Myometrial cell (primary cell): ENCODE measurements around the gene NXF2B. TPM values are rescaled to one million over a fixed set of nuclear protein-coding genes. Genes with fewer than 3 reads are reported as not detected.

ENCODE experiments used
- total RNA-seq: library from RNA; depleted of rRNA; stranded (reverse); fragments of >200 nt; gene quantifications from 2 replicates; pipeline ENCODE4 v1.2.3, GENCODE V29; 2015

NXF2B gene, protein sequence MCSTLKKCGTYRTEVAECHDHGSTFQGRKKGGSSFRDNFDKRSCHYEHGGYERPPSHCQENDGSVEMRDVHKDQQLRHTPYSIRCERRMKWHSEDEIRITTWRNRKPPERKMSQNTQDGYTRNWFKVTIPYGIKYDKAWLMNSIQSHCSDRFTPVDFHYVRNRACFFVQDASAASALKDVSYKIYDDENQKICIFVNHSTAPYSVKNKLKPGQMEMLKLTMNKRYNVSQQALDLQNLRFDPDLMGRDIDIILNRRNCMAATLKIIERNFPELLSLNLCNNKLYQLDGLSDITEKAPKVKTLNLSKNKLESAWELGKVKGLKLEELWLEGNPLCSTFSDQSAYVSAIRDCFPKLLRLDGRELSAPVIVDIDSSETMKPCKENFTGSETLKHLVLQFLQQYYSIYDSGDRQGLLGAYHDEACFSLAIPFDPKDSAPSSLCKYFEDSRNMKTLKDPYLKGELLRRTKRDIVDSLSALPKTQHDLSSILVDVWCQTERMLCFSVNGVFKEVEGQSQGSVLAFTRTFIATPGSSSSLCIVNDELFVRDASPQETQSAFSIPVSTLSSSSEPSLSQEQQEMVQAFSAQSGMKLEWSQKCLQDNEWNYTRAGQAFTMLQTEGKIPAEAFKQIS
- total RNA-seq: not detected in 2 replicates

GRCh38 chrX:102439908-102440307, at the start of gene NXF2B:
Gene NXF2B, minus strand, starts transcription at chrX:102440008. Its CDS starts 59,972 bp downstream, at chrX:102380036.

GRCh38 chrX:102471762-102472220, 32.0 kb upstream of the NXF2B start, which contains the start of gene TCP11X2:
Gene TCP11X2, minus strand, starts transcription at chrX:102471812.

Other genes starting within 250 kb of the NXF2B start
- gene TCP11X1, start 224.7 kb downstream of the NXF2B start, total RNA-seq: not detected in 2 replicates
- gene NXF2, start 192.8 kb downstream of the NXF2B start, total RNA-seq: not detected in 2 replicates
- not detected in 2 replicates for gene TCP11X2, start 31.8 kb upstream of the NXF2B start, total RNA-seq
- 4.6 and 7.5 TPM in 2 replicates for gene TMSB15A, start 76.7 kb upstream of the NXF2B start, total RNA-seq
- 12.4 and 19.0 TPM in 2 replicates for gene ARMCX5, start 159.5 kb upstream of the NXF2B start, total RNA-seq
- 0.58 and 1.2 TPM in 2 replicates for gene GPRASP1, start 211.5 kb upstream of the NXF2B start, total RNA-seq